Aorta (tissue), 5 donors: ENCODE data around the gene TMEM178B. TPM values are rescaled to one million over a fixed set of nuclear protein-coding genes. Genes with fewer than 3 reads are reported as not detected.
"Not testable (repeated sequence)": the region's sequence is repeated elsewhere in the genome, so short reads cannot be mapped to it uniquely, and the experiment has no call there.

Source experiments
- ATAC-seq: fragments of 200-7000 bp; cut with Tn5 transposase; one replicate; pipeline ENCODE4 v1.9.1; 2022; ENCODE audit warnings: moderate library complexity; ENCODE audit not compliant: low FRiP score
- DNase-seq, 2 donors: peaks; one replicate each; pipeline ENCODE4 v3.0.0-alpha.2; 2020
- H3K27ac ChIP-seq, 2 donors: one replicate each; pipeline ENCODE4 v1.5.1; 2013; ENCODE audit warnings: low read length in 2 of 2, mild to moderate bottlenecking in 2 of 2, moderate library complexity in 2 of 2, control low read depth in 1 of 2, inconsistent platforms in 1 of 2, low read depth in 1 of 2
- H3K27me3 ChIP-seq, 2 donors: one replicate each; pipeline ENCODE4 v1.6.1; 2013; ENCODE audit warnings: control low read depth in 1 of 2, low read length in 1 of 2, mild to moderate bottlenecking in 1 of 2, moderate library complexity in 1 of 2; ENCODE audit not compliant: insufficient read depth in 2 of 2, control insufficient read depth in 1 of 2
- H3K36me3 ChIP-seq, 2 donors: one replicate each; pipeline ENCODE4 v1.6.1; 2013; ENCODE audit warnings: control low read depth in 1 of 2, low read length in 1 of 2, mild to moderate bottlenecking in 1 of 2; ENCODE audit not compliant: insufficient read depth in 2 of 2, control insufficient read depth in 1 of 2
- H3K4me1 ChIP-seq, 2 donors: one replicate each; pipeline ENCODE4 v1.6.1; 2013; ENCODE audit warnings: low read length in 2 of 2, control low read depth in 1 of 2, mild to moderate bottlenecking in 1 of 2, moderate library complexity in 1 of 2; ENCODE audit not compliant: insufficient read depth in 2 of 2, control insufficient read depth in 1 of 2
- H3K4me3 ChIP-seq, 2 donors: one replicate each; pipeline ENCODE4 v1.5.1; 2013; ENCODE audit warnings: low read length in 2 of 2, control low read depth in 1 of 2, mild to moderate bottlenecking in 1 of 2
- H3K9me3 ChIP-seq: one replicate; pipeline ENCODE4 v1.6.1; 2013; ENCODE audit warnings: mild to moderate bottlenecking, low read length; ENCODE audit not compliant: control insufficient read depth
- WGBS, 2 donors: extraction: QIAGEN DNeasy Blood & Tissue Kit; methylation state at CpG; one replicate each; pipeline ENCODE4 v1.1.7; 2013; 5-methylcytosine and 5-hydroxymethylcytosine counted together
- intact Hi-C, 2 donors: fragments of 100-400 bp; cut with DNase I; formaldehyde crosslinking; loops; one replicate each; pipeline versions ENCODE4 v1.14.2 to v1.15.0; 2022
- polyA plus RNA-seq, 2 donors: library from polyadenylated mRNA; stranded (reverse); fragments of 200-250 nt; gene quantifications; one replicate each; pipeline ENCODE4 v1.2.3, GENCODE V29; 2013
- total RNA-seq, 2 donors: library from RNA; stranded (reverse); fragmentation: NEBNext Ultra II Directional; extraction: Animal tissue kit (Norgen Biotek cat#: 25700); gene quantifications; one replicate each; pipeline ENCODE4 v1.2.1, GENCODE V29; 2021
- donor health status: healthy with polysubstance abuse.
- donor health status: Bipolar disorder and iron deficiency.
- donor health status: DM: no; HTN: no; CAD: no.
- donor health status: DM: no; HTN: no; CAD: no.
- donor health status: DM: yes; HTN: yes; CAD: no.

Gene TMEM178B
- total and polyA plus RNA-seq, 4 donors = 0.05 to 0.42 (median 0.19) TPM

DNA sequence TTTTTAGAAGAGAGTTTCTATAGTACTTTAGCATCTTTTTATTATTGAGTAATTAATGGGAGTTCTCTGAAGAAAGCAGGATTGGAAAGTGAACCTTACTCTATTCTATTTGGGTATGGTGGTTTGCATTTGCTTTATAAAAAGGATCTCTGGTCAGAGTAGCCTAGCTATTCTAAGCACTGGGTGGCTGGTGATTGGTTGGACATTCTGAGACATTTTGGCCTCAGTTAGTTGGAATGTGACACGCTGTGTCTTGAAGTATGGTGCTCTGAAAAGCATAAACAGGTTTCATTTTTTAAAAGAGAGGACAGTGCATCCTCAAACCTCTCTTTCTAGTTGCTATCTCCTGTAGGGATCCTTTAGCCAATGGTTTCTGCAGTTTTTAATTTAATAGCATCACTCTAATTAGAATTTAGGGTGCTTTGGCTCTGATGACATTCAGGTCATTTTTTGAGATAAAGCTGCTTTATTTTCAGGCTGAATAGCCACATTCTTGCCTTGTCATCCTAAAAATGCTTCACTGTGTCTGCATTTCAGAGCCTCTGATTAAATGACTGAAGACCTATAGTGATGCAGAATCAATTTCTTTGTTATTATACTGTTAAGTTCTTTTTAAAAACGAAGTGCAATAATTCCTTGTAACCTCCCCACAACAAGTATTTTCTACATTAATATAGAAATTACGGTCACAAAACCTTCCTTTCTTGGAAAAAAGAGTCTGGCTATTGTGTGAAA lies 20.6 kb downstream of the TMEM178B start:
- no peaks in the 10 kb centered on the region for H3K4me1 ChIP-seq
- 35% methylated on average over 3 of the region's 3 CpGs for WGBS, 2 donors
- no peaks in the 10 kb centered on the region for H3K27me3 ChIP-seq
- ATAC-seq = no peak
- intact Hi-C loops = no loop called here
- no peaks in the 10 kb centered on the region for H3K9me3 ChIP-seq
- DNase-seq = no peak
- no peak overlapping the region for H3K4me3 ChIP-seq
- no peak overlapping the region for H3K27ac ChIP-seq
- H3K36me3 ChIP-seq = no peaks in the 10 kb centered on the region

DNA sequence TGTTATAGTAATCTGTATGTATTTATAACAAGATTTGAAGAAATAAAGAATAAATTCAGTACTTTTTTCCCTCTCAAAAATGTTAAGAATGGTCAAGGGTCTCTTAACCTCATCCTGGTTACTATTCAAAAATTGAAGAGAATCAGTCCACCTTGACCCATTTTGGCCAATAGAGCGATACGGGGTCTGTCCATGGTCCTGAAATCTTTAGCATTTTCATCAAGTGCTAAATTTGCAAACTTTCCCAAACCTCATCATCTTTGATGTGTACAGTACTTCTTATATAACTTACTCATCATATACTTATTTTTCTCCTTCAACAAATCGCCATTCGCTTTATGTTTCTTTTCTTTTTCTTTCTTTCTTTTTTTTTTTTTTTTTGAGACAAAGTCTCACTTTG lies 23.6 kb downstream of the TMEM178B start:
- ATAC-seq = no peak
- H3K27ac ChIP-seq = no peak overlapping the region
- no peaks in the 10 kb centered on the region for H3K9me3 ChIP-seq
- DNase-seq = no peak
- H3K4me3 ChIP-seq = no peak overlapping the region
- no peaks in the 10 kb centered on the region for H3K36me3 ChIP-seq
- intact Hi-C loops = no loop called here
- no peaks in the 10 kb centered on the region for H3K27me3 ChIP-seq
- 53 to 63% methylated on average over 4 of the region's 4 CpGs for WGBS, 2 donors
- no peaks in the 10 kb centered on the region for H3K4me1 ChIP-seq

DNA sequence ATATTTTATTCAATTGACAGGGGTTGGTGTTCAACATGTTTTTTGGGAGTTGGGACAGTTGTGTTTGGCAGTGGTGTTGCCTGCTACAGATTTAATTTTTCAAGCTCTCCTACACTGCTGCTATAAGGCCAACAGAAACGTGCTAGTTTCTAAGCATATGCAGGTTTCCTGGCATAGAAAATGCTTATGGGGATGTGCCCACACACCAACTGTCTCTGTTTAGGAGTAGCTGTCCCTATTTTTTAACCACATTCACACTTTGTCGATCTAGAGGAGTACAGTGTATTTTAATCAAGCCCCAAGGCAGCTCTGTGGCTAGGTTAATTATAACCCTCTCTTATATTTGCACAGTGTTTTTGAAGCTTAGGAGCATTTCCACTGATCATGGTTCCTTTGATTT lies 28.6 kb downstream of the TMEM178B start:
- Histone ChIP-seq H3K9me3 (peaks cover 2% of the 10 kb centered on the region), H3K27me3 (no peaks in the 10 kb centered on the region), H3K4me3 (no peak overlapping the region), H3K4me1 (no peaks in the 10 kb centered on the region), H3K27ac (no peak overlapping the region), H3K36me3 (no peaks in the 10 kb centered on the region)
- no peak for DNase-seq
- no peak for ATAC-seq
- intact Hi-C loops = no loop called here
- WGBS, 2 donors = 55 to 63% methylated on average over 2 of the region's 2 CpGs

DNA sequence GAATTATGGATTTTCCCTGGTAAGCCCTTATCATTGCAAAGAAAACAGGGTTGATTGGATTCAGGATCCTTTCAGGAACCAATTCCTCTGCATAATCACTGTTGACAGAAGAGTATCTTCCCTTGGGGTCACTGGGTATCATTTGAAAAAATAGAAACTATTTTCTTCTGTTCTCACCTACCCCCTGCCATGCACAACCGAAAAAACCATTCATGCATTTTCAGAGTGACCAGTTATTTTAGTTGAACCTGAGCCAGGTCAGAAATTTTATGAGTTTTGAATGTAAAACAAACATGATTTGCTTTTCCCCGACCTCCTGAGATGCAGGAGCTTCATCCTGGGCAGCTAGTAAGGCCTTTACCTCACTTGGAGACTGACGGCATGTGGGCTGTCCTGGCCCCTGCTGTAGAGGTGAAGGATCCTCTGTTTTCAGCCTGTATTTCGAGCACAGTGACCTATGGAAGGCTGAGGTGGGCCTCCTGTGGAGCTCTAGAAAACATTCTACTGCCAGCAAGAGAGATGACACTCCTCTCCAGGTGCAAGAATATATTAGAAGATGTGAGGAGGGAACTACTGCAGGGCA lies 30.1 kb downstream of the TMEM178B start:
- Histone ChIP-seq H3K4me3 (no peak overlapping the region), H3K4me1 (no peaks in the 10 kb centered on the region), H3K9me3 (peaks cover 2% of the 10 kb centered on the region), H3K27ac (no peak overlapping the region), H3K36me3 (no peaks in the 10 kb centered on the region), H3K27me3 (no peaks in the 10 kb centered on the region)
- intact Hi-C loops = no loop called here
- no peak for DNase-seq
- no peak for ATAC-seq
- 30 to 36% methylated on average over 4 of the region's 4 CpGs for WGBS, 2 donors

DNA sequence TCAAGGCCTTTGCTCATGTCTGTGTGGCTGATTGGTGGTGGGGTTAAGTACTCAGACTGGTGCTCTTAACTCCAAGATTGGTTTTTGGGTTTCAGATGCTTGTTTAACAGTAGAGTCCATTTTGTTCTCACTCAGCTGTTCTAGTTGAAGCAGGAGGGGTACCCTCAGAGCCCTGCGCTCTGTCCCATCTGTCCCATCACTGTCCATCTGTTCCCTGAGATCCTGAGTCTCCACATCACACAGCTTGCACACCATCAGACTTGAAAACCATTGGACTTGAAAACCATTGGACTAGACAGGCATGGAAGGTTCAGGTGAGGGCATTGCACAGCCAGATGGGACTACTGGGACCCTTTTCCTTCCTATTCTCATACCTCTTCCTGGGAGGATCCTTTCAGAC lies 39.3 kb downstream of the TMEM178B start:
- no peak for ATAC-seq
- no peak for DNase-seq
- H3K27ac ChIP-seq = no peak overlapping the region
- H3K27me3 ChIP-seq = no peaks in the 10 kb centered on the region
- 70 to 83% methylated on average over 1 of the region's 1 CpG for WGBS, 2 donors
- H3K36me3 ChIP-seq = no peaks in the 10 kb centered on the region
- intact Hi-C loops = no loop called here
- no peaks in the 10 kb centered on the region for H3K9me3 ChIP-seq
- no peak overlapping the region for H3K4me3 ChIP-seq
- H3K4me1 ChIP-seq = no peaks in the 10 kb centered on the region

DNA sequence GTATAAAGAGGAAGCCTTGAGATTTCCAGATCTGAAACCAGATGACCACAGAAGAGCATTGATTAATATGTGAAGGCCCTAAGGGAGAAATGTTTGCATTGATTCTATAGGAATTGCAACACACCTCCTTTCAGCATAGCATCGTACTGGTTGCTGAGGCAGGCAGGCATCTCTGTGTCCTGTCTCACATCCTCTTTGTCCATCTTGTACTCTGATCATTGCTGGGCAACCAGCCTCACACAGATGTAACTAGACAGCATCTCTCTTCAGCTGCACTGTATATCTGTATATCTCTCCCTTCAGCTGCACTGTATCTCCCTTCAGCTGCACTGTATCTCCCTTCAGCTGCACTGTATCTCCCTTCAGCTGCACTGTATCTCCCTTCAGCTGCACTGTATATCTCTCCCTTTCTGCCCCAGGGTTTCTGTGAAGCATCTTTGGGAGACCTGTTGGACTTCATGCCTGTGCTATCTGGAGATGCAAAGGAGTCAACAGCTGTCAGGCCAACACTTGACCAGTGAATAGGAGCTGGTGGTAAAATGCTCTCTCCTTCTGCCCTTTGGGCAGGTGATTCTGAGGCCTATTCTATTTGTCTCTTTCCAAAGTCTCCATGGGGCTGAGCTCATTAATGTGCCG lies 40.3 kb downstream of the TMEM178B start:
- DNase-seq (no peak), ATAC-seq (no peak)
- no peak overlapping the region for H3K27ac ChIP-seq
- no peaks in the 10 kb centered on the region for H3K27me3 ChIP-seq
- intact Hi-C loops = no loop called here
- no peaks in the 10 kb centered on the region for H3K36me3 ChIP-seq
- WGBS, 2 donors = 77 to 78% methylated on average over 2 of the region's 2 CpGs
- H3K4me1 ChIP-seq = no peaks in the 10 kb centered on the region
- H3K9me3 ChIP-seq = no peaks in the 10 kb centered on the region
- H3K4me3 ChIP-seq = no peak overlapping the region

DNA sequence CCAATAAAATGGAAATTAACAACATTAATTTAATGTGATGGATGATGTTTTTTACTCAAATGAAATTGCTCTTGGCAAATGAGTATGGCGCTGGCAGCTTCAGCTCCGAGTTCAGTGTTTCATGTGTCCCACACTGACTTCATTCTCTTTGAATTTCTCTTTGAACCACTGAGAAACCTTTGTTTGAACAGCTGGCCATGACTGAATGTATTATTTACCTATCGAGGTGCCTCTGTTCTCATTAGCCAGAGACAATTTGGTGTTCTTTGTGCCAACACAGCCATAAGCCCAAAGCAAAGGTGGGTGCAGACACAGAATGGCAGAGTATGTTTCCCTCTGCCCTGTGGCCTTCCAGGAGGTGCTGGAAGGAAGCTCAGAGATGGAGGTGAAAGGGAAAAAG lies 42.1 kb downstream of the TMEM178B start:
- no peak for DNase-seq
- Histone ChIP-seq H3K36me3 (no peaks in the 10 kb centered on the region), H3K27ac (no peak overlapping the region), H3K9me3 (no peaks in the 10 kb centered on the region), H3K4me3 (no peak overlapping the region), H3K4me1 (no peaks in the 10 kb centered on the region), H3K27me3 (no peaks in the 10 kb centered on the region)
- WGBS, 2 donors = 40 to 50% methylated on average over 3 of the region's 3 CpGs
- intact Hi-C loops = no loop called here
- no peak for ATAC-seq

DNA sequence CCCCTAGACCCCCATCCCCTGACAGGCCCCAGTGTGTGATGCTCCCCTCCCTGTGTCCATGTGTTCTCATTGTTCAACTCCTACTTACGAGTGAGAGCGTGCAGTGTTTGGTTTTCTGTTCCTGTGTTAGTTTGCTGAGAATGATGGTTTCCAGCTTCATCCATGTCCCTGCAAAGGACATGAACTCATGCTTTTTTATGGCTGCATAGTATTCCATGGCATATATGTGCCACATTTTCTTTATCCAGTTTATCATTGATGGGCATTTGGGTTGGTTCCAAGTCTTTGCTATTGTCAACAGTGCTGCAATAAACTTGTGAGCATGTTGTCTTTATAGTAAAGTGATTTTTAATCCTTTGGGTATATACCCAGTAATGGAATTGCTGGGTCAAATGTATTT lies 42.8 kb downstream of the TMEM178B start:
- WGBS, 2 donors = 80 to 88% methylated on average over 2 of the region's 2 CpGs
- H3K4me3 ChIP-seq, H3K9me3 ChIP-seq, H3K27me3 ChIP-seq, H3K4me1 ChIP-seq, DNase-seq, intact Hi-C loops, H3K27ac ChIP-seq, ATAC-seq, H3K36me3 ChIP-seq: not testable (repeated sequence)

DNA sequence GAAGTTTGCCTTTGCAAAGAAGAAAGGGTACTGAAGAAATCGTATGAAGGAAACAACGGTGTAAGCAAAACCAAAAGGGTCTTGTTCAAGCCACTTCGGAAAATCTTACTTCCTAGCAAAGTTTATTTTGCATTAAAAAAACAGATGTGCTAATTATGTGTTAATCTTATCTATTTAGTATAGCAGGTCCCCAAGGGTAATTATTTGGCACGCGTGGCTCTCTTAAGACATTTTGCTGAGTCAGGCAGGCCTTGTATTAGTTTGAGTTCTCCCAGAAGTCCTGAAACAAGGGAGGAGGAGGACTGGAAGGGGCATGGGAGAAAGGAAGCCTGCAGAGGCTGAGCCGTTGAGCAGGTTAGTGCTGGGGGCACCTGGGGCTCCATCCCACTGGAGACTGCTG lies 44.9 kb downstream of the TMEM178B start:
- intact Hi-C loops = no loop called here

More for the DNA sequence above, 44.9 kb downstream of the TMEM178B start:
- no peaks in the 10 kb centered on the region for H3K36me3 ChIP-seq
- no peaks in the 10 kb centered on the region for H3K4me1 ChIP-seq
- H3K9me3 ChIP-seq = peaks cover 2% of the 10 kb centered on the region
- peaks cover 0 to 6% of the 10 kb centered on the region in 2 donors for H3K27me3 ChIP-seq
- no peak overlapping the region for H3K4me3 ChIP-seq
- H3K27ac ChIP-seq = no peak overlapping the region
- WGBS, 2 donors = 67 to 72% methylated on average over 6 of the region's 6 CpGs
- DNase-seq (no peak), ATAC-seq (no peak)
